ENCODE measurements around the gene AEN.

Gene AEN

DNA sequence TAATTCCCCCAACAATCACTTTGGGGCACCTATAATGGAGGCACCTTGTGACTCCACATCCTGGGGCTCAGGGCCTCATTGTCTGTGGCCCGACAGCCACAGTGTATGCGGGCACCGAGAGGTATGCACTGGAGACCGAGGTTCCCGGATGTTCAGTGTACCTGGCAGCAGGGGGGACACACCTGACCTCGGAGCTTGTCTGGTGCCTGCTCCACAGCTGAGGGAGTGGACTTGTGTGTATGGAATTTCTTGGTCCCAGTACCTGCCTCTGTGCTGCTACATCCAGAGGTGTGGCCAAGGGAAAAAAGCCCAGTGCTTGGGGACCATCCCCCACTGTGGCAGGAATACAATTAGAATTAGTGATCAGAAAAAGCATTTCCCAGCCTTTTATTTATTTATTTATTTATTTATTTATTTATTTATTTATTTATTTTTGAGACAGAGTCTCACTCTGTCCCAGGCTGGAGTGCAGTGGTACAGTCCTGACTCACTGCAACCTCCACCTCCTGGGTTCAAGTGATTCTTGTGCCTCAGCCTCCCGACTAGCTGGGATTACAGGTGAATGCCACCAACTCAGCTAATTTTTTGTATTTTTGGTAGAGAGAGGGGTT is 8.8 kb upstream of the AEN start:
- DNase-seq (ENCODE audit: insufficient read length, low spot score) (no peak), FAIRE-seq (no peak)
- TF ChIP-seq SPI1 (IDR thresholded peaks at IDR 0.05; ENCODE audit: low read depth, low read length) (no peak), TAF1 (IDR thresholded peaks at IDR 0.05; ENCODE audit: low read depth, low read length) (no peak), POU2F2 (IDR thresholded peaks at IDR 0.05; ENCODE audit: low read depth, low read length) (no peak), POLR2A (IDR thresholded peaks at IDR 0.05; ENCODE audit: low read depth, low read length) (no peak), POLR2AphosphoS5 (IDR thresholded peaks at IDR 0.05; ENCODE audit: low read depth, low read length) (no peak)

GRCh38 chr15:88613074-88613944 is 7.8 kb upstream of the AEN start:
- no peak for DNase-seq (ENCODE audit: insufficient read length, low spot score)
- FAIRE-seq = peak; percentile 38
- TF ChIP-seq TAF1 (IDR thresholded peaks at IDR 0.05; ENCODE audit: low read depth, low read length) (no peak), POLR2AphosphoS5 (IDR thresholded peaks at IDR 0.05; ENCODE audit: low read depth, low read length) (no peak), POLR2A (IDR thresholded peaks at IDR 0.05; ENCODE audit: low read depth, low read length) (no peak), PAX5 (IDR thresholded peaks at IDR 0.05; ENCODE audit: insufficient read depth, low read length, severe bottlenecking) (no peak), POU2F2 (IDR thresholded peaks at IDR 0.05; ENCODE audit: low read depth, low read length) (no peak), SPI1 (IDR thresholded peaks at IDR 0.05; ENCODE audit: low read depth, low read length) (no peak)

- FAIRE-seq (no peak), DNase-seq (ENCODE audit: insufficient read length, low spot score) (no peak)
- TF ChIP-seq POU2F2 (IDR thresholded peaks at IDR 0.05; ENCODE audit: low read depth, low read length) (peak; percentile 83), TAF1 (IDR thresholded peaks at IDR 0.05; ENCODE audit: low read depth, low read length) (no peak), POLR2A (IDR thresholded peaks at IDR 0.05; ENCODE audit: low read depth, low read length) (no peak), POLR2AphosphoS5 (IDR thresholded peaks at IDR 0.05; ENCODE audit: low read depth, low read length) (no peak), SPI1 (IDR thresholded peaks at IDR 0.05; ENCODE audit: low read depth, low read length) (no peak)
Observed at GRCh38 chr15:88615303-88616107, 5.6 kb upstream of the AEN start.

DNA sequence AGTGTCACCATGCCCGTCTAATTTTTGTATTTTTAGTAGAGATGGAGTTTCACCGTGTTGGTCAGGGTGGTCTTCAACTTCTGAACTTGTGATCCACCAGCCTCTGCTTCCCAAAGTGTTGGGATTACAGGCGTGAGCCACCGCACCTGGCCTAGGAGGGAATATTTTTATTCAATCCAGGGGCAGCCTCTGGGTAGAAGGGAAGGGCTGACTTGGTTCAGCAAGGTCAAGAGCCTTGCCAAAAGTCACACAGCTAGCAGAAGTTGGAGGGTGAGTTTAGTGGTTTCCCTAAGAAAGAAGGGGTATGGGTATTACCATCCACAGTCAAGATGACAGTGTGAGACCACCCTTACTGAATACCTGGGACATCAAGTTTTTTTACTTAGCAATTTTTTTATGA is 4.9 kb upstream of the AEN start:
- FAIRE-seq = no peak
- no peak for DNase-seq (ENCODE audit: insufficient read length, low spot score)
- TF ChIP-seq PAX5 (IDR thresholded peaks at IDR 0.05; ENCODE audit: insufficient read depth, low read length, severe bottlenecking) (no peak), POLR2A (IDR thresholded peaks at IDR 0.05; ENCODE audit: low read depth, low read length) (no peak), TAF1 (IDR thresholded peaks at IDR 0.05; ENCODE audit: low read depth, low read length) (no peak), POU2F2 (IDR thresholded peaks at IDR 0.05; ENCODE audit: low read depth, low read length) (no peak), POLR2AphosphoS5 (IDR thresholded peaks at IDR 0.05; ENCODE audit: low read depth, low read length) (no peak), SPI1 (IDR thresholded peaks at IDR 0.05; ENCODE audit: low read depth, low read length) (no peak)

DNA sequence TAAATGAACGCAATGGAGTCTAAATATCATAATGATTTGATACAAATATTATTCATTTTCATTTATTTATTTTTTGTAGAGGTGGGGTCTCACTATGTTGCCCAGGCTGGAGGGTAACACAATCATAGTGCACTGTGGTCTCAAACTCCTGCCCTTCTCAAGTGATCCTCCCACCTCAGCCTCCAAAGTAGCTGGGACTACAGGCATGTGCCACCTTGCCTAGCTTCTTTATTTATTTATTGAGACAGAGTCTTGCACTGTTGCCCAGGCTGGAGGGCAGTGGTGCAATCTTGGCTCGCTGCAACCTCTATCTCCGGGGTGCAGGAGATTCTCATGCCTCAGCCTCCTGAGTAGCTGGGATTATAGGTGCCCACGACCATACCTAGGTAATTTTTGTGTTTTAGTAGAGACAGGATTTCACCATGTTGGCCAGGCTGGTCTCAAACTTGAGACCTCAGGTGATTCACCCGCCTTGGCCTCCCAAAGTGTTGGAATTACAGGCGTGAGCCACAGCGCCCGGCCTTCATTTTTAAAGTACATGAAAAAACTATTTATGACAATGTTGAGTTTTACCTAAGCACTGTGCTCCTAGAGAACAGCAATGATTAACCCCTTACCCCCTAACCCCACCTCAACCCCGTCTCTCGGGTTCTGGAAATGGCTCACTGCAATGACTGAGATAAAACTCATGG is 4.0 kb upstream of the AEN start:
- no peak for DNase-seq (ENCODE audit: insufficient read length, low spot score)
- no peak for FAIRE-seq
- TF ChIP-seq PAX5 (IDR thresholded peaks at IDR 0.05; ENCODE audit: insufficient read depth, low read length, severe bottlenecking) (no peak), SPI1 (IDR thresholded peaks at IDR 0.05; ENCODE audit: low read depth, low read length) (no peak), POU2F2 (IDR thresholded peaks at IDR 0.05; ENCODE audit: low read depth, low read length) (no peak), POLR2AphosphoS5 (IDR thresholded peaks at IDR 0.05; ENCODE audit: low read depth, low read length) (no peak), POLR2A (IDR thresholded peaks at IDR 0.05; ENCODE audit: low read depth, low read length) (no peak), TAF1 (IDR thresholded peaks at IDR 0.05; ENCODE audit: low read depth, low read length) (no peak)

GRCh38 chr15:88617790-88618189 is 3.4 kb upstream of the AEN start:
- no peak for DNase-seq (ENCODE audit: insufficient read length, low spot score)
- FAIRE-seq = no peak
- TF ChIP-seq POU2F2 (IDR thresholded peaks at IDR 0.05; ENCODE audit: low read depth, low read length) (no peak), PAX5 (IDR thresholded peaks at IDR 0.05; ENCODE audit: insufficient read depth, low read length, severe bottlenecking) (no peak), POLR2AphosphoS5 (IDR thresholded peaks at IDR 0.05; ENCODE audit: low read depth, low read length) (no peak), SPI1 (IDR thresholded peaks at IDR 0.05; ENCODE audit: low read depth, low read length) (no peak), TAF1 (IDR thresholded peaks at IDR 0.05; ENCODE audit: low read depth, low read length) (no peak), POLR2A (IDR thresholded peaks at IDR 0.05; ENCODE audit: low read depth, low read length) (no peak)

- DNase-seq (ENCODE audit: insufficient read length, low spot score) (no peak), FAIRE-seq (no peak)
- no peak for TF ChIP-seq PAX5 (IDR thresholded peaks at IDR 0.05; ENCODE audit: insufficient read depth, low read length, severe bottlenecking)
- TF ChIP-seq POLR2AphosphoS5 (IDR thresholded peaks at IDR 0.05; ENCODE audit: low read depth, low read length) = no peak
- no peak for TF ChIP-seq POLR2A (IDR thresholded peaks at IDR 0.05; ENCODE audit: low read depth, low read length)
- no peak for TF ChIP-seq SPI1 (IDR thresholded peaks at IDR 0.05; ENCODE audit: low read depth, low read length)
- TF ChIP-seq POU2F2 (IDR thresholded peaks at IDR 0.05; ENCODE audit: low read depth, low read length) = no peak
- TF ChIP-seq TAF1 (IDR thresholded peaks at IDR 0.05; ENCODE audit: low read depth, low read length) = no peak
Observed at GRCh38 chr15:88618686-88619085, 2.5 kb upstream of the AEN start.

DNA sequence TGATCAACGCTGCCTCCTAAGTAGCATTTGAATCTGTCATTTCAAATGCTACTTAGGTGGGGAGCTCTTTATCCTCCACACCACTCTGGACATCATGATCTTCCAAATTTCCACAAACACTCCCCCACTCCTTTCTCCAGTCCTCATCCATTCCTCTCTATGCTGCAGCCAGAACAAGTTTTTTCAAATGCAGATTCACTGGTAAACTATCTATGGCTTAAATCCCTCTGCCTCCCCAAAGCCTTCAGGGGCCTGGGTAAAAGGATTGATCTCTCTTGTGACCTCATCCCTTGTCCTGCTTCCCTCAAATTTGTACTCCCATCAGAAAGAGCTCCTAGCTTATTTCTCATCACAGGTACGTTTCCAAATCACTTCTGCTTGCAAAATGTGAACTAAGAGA is 1.3 kb upstream of the AEN start:
- no peak for FAIRE-seq
- TF ChIP-seq POLR2AphosphoS5 (IDR thresholded peaks at IDR 0.05; ENCODE audit: low read depth, low read length) (no peak), POLR2A (IDR thresholded peaks at IDR 0.05; ENCODE audit: low read depth, low read length) (no peak), SPI1 (IDR thresholded peaks at IDR 0.05; ENCODE audit: low read depth, low read length) (no peak), PAX5 (IDR thresholded peaks at IDR 0.05; ENCODE audit: insufficient read depth, low read length, severe bottlenecking) (no peak), TAF1 (IDR thresholded peaks at IDR 0.05; ENCODE audit: low read depth, low read length) (no peak), POU2F2 (IDR thresholded peaks at IDR 0.05; ENCODE audit: low read depth, low read length) (no peak)

More for the DNA sequence above, 1.3 kb upstream of the AEN start:
- no peak for DNase-seq (ENCODE audit: insufficient read length, low spot score)

Data from GM12891 (cell line).